Astrocyte (in vitro differentiated cells and primary cell): ENCODE data around the gene C10orf105. TPM values are rescaled to one million over a fixed set of nuclear protein-coding genes. Genes with fewer than 3 reads are reported as not detected.

Experiments
- DNase-seq: peaks from one replicate; pipeline ENCODE4 v3.0.0-alpha.2; 2010; ENCODE audit warnings: low read depth
- FAIRE-seq: peaks from 2 replicates; lab custom pipeline; 2011; peaks lifted over from hg19 to GRCh38; lab: Jason Lieb, UNC
- H2AFZ ChIP-seq: 2 replicates; pipeline ENCODE4 v1.6.0; 2012; ENCODE audit warnings: low read depth, low read length, inconsistent platforms
- H3K27ac ChIP-seq: 2 replicates; pipeline ENCODE4 v1.5.1; 2011; ENCODE audit warnings: low read depth, low read length, inconsistent platforms
- H3K27me3 ChIP-seq: 2 replicates; pipeline ENCODE4 v1.6.0; 2011; ENCODE audit warnings: low read length, inconsistent platforms; ENCODE audit not compliant: insufficient read depth
- H3K36me3 ChIP-seq: 2 replicates; pipeline ENCODE4 v1.5.1; 2011; ENCODE audit warnings: low read length, inconsistent platforms; ENCODE audit not compliant: insufficient read depth
- H3K4me1 ChIP-seq: 2 replicates; pipeline ENCODE4 v1.5.1; 2011; ENCODE audit warnings: low read length, inconsistent platforms; ENCODE audit not compliant: insufficient read depth
- H3K4me2 ChIP-seq: 2 replicates; pipeline ENCODE4 v1.6.0; 2012; ENCODE audit warnings: low read length, inconsistent platforms
- H3K4me3 ChIP-seq: 2 replicates; pipeline ENCODE4 v1.5.1; 2011; ENCODE audit warnings: low read depth, mild to moderate bottlenecking, low read length, inconsistent platforms; ENCODE audit not compliant: insufficient read depth
- H3K79me2 ChIP-seq: 2 replicates; pipeline ENCODE4 v1.6.0; 2012; ENCODE audit warnings: mild to moderate bottlenecking, low read length, inconsistent platforms; ENCODE audit not compliant: insufficient read depth
- H3K9ac ChIP-seq: 2 replicates; pipeline ENCODE4 v1.6.0; 2012; ENCODE audit warnings: mild to moderate bottlenecking, low read length, inconsistent platforms
- H3K9me3 ChIP-seq: 2 replicates; pipeline ENCODE4 v1.5.1; 2012; ENCODE audit warnings: low read depth, mild to moderate bottlenecking, low read length, inconsistent platforms; ENCODE audit not compliant: insufficient read depth
- H4K20me1 ChIP-seq: 2 replicates; pipeline ENCODE4 v1.6.0; 2012; ENCODE audit warnings: low read length, inconsistent platforms; ENCODE audit not compliant: insufficient read depth
- H3K27ac Mint-ChIP-seq: one replicate; pipeline ENCODE4 v1.8.0; 2021; ENCODE audit warnings: mild to moderate bottlenecking, mixed read lengths; ENCODE audit not compliant: unreplicated experiment
- H3K27me3 Mint-ChIP-seq: one replicate; pipeline ENCODE4 v1.8.0; 2021; ENCODE audit warnings: low read depth, mixed read lengths; ENCODE audit not compliant: unreplicated experiment
- H3K36me3 Mint-ChIP-seq: one replicate; pipeline ENCODE4 v1.8.0; 2021; ENCODE audit warnings: low read depth, mixed read lengths; ENCODE audit not compliant: unreplicated experiment
- H3K4me1 Mint-ChIP-seq: one replicate; pipeline ENCODE4 v1.8.0; 2021; ENCODE audit warnings: low read depth, mixed read lengths; ENCODE audit not compliant: unreplicated experiment
- H3K4me3 Mint-ChIP-seq: one replicate; pipeline ENCODE4 v1.8.0; 2021; ENCODE audit warnings: mild to moderate bottlenecking, moderate library complexity, mixed read lengths; ENCODE audit not compliant: unreplicated experiment
- H3K9me3 Mint-ChIP-seq: one replicate; pipeline ENCODE4 v1.8.0; 2021; ENCODE audit warnings: mild to moderate bottlenecking, mixed read lengths; ENCODE audit not compliant: unreplicated experiment
- EZH2 ChIP-seq: IDR thresholded peaks from 2 replicates; pipeline ENCODE4 v1.6.1; 2012; ENCODE audit warnings: mild to moderate bottlenecking, low read length, inconsistent platforms; ENCODE audit not compliant: insufficient read depth
- total RNA-seq: library from RNA; stranded (reverse); gene quantifications from 2 replicates; pipeline ENCODE4 v1.2.1, GENCODE V29; 2021
- TF ChIP-seq, protein P1 (sequence below): IDR thresholded peaks from 2 replicates; pipeline ENCODE4 v1.5.1; 2011; ENCODE audit warnings: low read depth, mild to moderate bottlenecking, inconsistent platforms, low read length, moderate library complexity; ENCODE audit not compliant: insufficient read depth

Gene C10orf105
- total RNA-seq, 1 donor from 2014 or later = not detected

DNA sequence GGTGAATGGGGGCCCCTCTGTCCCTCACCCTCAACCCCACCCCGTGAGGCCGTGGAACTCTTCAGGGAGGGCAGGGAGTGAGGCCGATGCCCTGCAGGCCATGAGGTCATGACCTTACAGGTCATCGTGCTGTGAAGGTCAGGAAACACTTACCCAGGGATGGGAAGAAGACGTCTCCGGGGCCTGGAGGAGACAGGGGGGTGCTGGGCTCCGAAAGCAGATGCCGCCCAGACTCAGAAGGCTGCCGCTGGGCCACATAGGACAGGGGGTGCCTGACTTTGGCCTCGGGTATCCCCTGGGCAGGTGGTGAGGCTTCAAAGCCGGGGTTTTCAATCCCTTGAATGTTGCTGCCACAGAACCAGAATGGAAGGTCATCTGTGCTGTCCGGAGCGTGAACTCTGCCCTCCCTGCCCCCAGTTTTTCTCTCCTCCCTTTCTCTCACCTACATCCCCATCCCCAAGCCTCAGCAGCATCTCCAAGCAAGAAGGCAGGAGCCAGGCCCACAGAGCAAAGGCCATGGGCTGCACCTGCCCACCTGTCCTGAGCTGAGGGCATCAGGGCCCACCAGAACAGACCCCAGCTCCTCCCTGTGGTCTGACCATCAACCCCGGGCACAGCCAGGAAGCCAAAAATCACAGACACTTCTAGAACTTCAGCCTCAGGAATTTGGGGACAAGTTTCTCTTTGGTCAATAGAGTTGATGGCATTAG is 32.1 kb upstream of the C10orf105 start:
- DNase-seq (no peak), FAIRE-seq (no peak)
- Histone ChIP-seq H3K4me3 (no peak overlapping the region), H3K79me2 (no peaks in the 10 kb centered on the region), H3K4me2 (no peak overlapping the region), H3K9me3 (no peaks in the 10 kb centered on the region), H3K27ac (no peak overlapping the region), H3K36me3 (no peaks in the 10 kb centered on the region), H2AFZ (no peak overlapping the region), H3K4me1 (no peaks in the 10 kb centered on the region), H4K20me1 (no peaks in the 10 kb centered on the region), H3K27me3 (peaks cover 16% of the 10 kb centered on the region), H3K9ac (no peak overlapping the region)
- Mint-ChIP-seq H3K27me3 (peaks cover 60% of the 10 kb centered on the region), H3K4me3 (no peak overlapping the region), H3K9me3 (peaks cover 1% of the 10 kb centered on the region), H3K36me3 (no peaks in the 10 kb centered on the region), H3K27ac (no peak overlapping the region), H3K4me1 (peaks cover 6% of the 10 kb centered on the region)
- TF ChIP-seq, protein P1, sequence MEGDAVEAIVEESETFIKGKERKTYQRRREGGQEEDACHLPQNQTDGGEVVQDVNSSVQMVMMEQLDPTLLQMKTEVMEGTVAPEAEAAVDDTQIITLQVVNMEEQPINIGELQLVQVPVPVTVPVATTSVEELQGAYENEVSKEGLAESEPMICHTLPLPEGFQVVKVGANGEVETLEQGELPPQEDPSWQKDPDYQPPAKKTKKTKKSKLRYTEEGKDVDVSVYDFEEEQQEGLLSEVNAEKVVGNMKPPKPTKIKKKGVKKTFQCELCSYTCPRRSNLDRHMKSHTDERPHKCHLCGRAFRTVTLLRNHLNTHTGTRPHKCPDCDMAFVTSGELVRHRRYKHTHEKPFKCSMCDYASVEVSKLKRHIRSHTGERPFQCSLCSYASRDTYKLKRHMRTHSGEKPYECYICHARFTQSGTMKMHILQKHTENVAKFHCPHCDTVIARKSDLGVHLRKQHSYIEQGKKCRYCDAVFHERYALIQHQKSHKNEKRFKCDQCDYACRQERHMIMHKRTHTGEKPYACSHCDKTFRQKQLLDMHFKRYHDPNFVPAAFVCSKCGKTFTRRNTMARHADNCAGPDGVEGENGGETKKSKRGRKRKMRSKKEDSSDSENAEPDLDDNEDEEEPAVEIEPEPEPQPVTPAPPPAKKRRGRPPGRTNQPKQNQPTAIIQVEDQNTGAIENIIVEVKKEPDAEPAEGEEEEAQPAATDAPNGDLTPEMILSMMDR = no peak
- no peak for TF ChIP-seq EZH2

DNA sequence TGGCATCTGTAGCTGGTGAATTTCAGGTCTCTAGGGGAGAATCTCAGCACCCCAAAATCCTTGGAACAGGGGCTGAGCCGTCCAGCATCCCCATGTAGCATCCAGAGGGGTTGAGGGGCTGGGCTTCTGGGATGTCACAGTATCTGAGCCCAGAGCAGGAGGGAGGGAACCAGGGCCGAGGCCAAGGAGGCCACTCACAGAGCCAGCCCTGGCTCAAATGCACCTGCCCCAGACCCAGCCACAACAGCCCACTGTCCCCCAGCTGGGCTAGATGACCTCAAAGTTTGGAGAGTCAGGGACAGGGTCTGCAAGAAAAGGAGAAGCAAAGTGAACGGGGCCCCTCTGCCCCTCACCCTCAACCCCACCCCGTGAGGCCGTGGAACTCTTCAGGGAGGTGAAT is 31.4 kb upstream of the C10orf105 start:
- no peak overlapping the region for H3K4me3 ChIP-seq
- H3K27me3 ChIP-seq = peaks cover 10% of the 10 kb centered on the region
- H3K79me2 ChIP-seq = no peaks in the 10 kb centered on the region
- H3K4me1 ChIP-seq = no peaks in the 10 kb centered on the region
- H3K4me3 Mint-ChIP-seq = no peak overlapping the region
- no peaks in the 10 kb centered on the region for H3K36me3 ChIP-seq
- H3K9me3 ChIP-seq = no peaks in the 10 kb centered on the region
- no peak overlapping the region for H3K27ac Mint-ChIP-seq
- no peak overlapping the region for H3K9ac ChIP-seq
- DNase-seq (no peak), FAIRE-seq (no peak)
- H3K4me2 ChIP-seq = no peak overlapping the region
- no peak overlapping the region for H2AFZ ChIP-seq
- no peaks in the 10 kb centered on the region for H3K36me3 Mint-ChIP-seq
- H3K27me3 Mint-ChIP-seq = peaks cover 54% of the 10 kb centered on the region
- TF ChIP-seq, protein P1 = no peak
- no peak for TF ChIP-seq EZH2
- H3K27ac ChIP-seq = no peak overlapping the region
- H3K4me1 Mint-ChIP-seq = peaks cover 9% of the 10 kb centered on the region
- no peaks in the 10 kb centered on the region for H4K20me1 ChIP-seq
- peaks cover 1% of the 10 kb centered on the region for H3K9me3 Mint-ChIP-seq
